HG02610 (cell line): ENCODE results near the gene AP1M1.

Experiments
- ATAC-seq: cut with Tn5 transposase; IDR thresholded peaks from one replicate; pipeline ENCODE4 v1.9.1; 2021; ENCODE audit warnings: mild to moderate bottlenecking, moderate library complexity; ENCODE audit not compliant: unreplicated experiment

AP1M1 gene

GRCh38 chr19:16207490-16208025, 9.8 kb downstream of the AP1M1 start:
- no peak for ATAC-seq

DNA sequence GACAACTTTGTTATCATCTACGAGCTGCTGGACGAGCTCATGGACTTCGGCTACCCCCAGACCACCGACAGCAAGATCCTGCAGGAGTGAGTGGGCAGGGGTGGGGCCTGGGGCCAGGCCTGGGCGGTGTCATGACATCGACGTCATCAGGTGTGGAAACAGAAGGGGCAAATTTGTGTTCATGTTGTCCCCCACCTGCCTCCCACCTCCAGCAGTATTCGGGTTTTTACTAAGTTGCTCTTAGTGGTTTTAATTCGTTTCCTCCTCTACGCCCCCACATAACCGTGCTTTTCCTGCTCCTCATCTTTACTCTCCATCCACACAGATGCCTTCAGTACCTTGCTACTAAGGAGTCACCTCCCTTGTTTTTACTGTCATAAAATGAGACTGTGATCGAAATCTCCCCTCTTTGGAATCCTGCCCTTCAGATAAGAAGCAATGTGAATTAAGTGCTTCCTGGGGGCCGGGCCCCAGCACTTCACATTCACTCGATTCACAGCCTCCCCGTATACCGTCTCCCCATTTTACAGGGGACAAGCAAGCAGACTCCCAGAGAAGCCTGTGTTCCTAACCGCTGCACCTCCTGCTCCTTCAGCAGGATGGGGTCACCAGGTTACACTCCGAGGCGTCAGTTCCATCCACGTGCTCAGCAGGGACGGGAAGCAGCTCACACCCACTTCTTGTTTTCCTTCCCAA, 10.5 kb downstream of the AP1M1 start:
- no peak for ATAC-seq

- no peak for ATAC-seq
Observed at GRCh38 chr19:16208847-16209665, 11.3 kb downstream of the AP1M1 start.

DNA sequence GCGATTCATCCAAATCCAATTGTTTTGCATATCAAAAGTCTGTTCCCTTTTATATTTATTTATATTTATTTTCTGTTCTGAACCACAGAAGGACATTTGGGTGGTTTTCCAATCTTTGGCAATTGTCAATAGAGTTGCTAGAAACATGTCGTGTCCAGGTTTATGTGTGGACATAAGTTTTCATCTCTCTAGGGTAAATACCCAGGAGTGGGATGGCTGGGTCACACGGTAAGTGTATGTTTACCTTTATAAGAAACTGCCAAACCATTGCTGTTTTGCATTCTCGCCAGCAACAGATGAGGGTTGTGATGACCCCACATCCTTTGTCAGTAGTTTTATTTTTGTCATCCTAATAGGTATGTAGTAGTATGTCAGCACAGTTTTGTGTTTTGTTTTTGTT, 12.5 kb downstream of the AP1M1 start:
- ATAC-seq, result no peak

DNA sequence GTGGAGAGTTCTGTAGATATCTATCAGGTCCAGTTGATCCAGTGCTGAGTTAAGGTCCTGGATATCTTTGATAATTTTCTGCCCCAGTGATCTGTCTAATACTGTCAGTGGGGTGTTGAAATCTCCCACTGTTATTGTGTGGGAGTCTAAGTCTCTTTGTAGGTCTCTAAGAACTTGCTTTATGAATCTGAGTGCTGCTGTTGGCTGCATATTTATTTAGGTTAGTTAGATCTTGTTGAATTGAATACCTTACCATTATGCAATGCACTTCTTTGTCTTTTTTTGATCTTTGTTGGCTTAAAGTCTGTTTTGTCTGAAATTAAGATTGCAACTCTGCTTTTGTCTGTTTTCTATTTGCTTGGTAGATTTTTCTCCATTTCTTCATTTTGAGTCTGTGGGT, 15.4 kb downstream of the AP1M1 start:
- ATAC-seq, result no peak

GRCh38 chr19:16216744-16217670, 19.3 kb downstream of the AP1M1 start:
- ATAC-seq, result no peak

GRCh38 chr19:16217716-16218451, 20.2 kb downstream of the AP1M1 start:
- no peak for ATAC-seq

DNA sequence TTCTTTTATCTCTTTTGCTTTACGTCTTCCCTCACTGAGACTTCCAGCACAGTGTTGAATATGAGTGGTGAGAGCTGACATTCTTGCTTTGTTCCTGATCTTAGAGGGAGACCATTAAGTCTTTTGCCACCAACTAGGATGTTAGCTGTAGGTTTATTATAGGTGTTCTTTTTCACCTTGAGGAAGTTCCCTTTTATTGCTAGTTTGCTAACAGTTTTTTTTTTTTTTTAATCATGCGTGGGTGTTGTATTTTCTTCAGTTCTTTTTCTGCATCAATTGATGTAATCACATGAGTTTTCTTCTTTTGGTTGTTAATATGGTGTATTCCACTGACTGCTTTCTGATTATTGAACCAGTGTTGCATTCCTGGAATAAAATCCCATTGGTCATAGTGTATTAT, 21.1 kb downstream of the AP1M1 start:
- no peak for ATAC-seq

GRCh38 chr19:16222806-16223205, 25.1 kb downstream of the AP1M1 start:
- no peak for ATAC-seq

DNA sequence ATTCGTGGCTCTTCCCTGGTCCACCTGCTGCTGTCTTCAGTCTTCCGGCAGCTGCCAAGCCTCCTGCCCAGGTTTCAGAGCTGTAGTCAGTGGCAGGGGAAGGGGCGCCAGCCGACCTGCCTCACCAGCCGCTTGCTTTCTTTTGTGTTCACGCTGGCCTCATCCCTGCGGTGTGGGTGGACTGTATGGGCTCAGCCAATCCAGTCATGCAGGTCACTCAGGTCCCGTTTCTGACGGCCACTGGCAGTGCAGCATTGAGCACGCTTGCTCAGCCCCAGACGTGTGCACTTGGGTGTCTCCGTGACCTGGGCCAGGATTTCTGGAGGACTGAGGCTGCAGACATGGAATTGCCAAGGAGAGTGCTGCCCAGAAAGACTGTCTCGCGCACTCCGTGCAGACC, 26.0 kb downstream of the AP1M1 start:
- no peak for ATAC-seq

DNA sequence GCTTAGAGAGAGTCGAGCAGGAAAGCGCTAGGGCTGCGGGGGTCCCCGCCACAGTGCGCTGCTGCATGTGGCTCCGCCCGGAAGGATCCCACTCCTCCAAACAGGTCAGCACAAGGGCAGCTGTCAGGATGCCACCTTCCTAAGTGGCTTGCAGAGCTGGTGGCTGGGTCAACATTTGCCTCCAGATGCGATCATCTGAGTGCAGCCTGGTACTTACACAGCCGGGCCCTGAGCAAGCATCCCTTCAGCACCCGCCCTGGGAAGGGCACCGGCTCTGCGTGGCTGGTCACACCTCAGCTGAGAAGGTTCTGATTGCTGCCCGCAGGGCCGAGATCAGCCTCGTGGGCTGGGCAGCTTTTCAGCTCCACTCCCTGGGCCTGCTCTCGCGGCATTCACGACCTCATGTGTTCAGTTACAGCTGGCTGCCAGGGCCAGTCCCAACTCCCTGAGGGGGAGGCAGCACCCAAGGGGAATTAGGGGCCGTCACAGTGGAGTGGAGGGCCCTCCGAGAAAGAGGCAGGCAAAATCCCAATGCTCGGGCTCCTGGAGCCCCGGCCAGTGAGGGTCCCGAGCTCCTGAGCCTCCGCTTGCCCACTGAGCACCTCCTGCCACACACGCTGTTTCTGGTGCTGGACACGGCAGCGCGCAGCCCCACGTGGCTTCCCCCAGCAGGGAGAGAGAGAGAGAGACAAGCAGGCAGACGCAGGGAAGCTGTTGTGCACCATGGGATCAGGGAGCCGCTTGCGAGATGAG, 26.8 kb downstream of the AP1M1 start:
- ATAC-seq, result no peak

DNA sequence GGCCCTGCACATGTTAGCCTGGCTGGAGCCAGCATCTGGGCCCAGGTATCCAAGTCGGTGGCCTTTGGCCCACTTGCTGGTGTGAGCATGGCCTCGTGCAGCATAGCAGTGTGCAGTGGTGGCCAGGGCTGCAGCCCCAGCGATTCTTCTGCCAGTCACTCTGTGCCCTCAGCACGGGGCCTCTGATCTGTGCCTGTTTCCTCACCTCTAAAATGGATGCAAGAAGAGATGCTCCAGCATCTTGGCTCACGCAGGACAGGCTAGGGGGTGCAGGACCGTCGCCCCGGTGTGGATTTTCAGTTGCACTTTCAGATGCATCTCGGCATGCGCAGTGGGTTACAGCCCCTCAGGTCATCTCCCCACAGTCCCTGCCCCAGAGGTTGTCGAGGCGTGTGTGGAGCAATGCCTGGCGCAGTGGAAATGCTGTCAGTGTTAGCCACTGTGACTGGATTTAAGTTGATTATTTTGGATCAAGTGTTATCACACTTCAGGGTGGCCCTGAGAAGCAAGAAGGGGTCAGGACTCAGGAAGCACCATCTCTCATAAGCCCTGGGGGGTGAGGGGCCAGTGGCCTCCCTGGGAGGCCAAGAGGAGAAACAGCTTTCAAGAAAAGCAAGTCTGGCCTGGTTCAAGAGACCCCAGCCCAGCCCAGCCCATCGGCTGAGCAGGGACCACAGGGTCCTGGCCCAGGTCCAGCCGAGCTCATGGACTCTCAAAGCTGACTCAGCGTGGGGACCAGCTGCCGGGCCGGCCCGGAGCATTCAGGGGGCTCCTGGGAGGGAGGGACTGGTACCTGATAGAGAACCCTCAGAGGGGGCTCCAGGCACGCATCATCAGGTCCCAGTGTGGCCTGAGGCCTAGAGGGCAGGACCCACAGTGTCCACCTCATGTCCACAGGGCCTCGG, 27.8 kb downstream of the AP1M1 start:
- no peak for ATAC-seq

GRCh38 chr19:16226184-16226591, 28.5 kb downstream of the AP1M1 start:
- ATAC-seq, result no peak

DNA sequence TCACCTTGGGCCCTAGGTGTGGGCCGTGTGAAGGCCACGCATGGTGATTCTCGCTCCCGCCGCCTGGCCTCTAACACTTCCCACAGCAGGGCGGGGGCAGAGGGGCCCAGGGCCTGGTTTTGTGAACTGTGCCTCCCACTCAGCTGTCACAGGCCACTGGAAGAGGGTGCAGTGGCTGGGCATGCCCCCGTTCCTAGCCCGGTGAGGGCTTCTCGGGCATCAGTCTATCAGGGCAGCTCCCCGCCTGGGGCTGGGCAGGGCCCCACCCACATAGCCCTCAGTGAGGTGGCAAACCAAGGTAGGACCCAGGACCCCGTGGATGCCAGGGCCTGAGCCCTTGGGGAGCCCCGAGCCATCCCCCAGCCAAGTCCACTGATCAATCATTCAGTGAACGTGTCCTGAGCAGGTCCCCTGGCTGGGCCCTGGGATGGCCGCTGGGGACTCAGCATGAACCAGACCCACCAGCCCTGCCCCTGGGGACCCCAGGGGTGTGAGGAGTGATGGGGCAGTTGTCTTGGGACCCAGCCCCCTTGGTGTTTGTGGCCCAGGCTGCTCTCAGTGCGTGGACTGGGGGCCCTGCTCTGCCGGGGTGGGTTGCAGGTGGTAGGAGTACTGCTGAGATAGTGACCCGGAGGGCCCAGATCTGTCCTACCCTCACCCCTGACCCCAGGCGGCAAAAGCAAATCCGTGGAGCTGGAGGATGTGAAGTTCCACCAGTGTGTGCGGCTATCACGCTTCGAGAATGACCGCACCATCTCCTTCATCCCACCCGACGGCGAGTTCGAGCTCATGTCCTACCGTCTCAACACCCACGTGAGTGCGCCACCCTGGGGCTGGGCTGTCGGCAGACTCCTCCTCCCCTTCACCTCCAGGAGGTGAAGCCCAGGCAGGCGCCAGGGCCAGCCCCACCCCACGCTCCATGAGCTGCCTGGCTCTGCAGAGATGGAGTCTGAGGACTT, 29.4 kb downstream of the AP1M1 start:
- ATAC-seq, result no peak

DNA sequence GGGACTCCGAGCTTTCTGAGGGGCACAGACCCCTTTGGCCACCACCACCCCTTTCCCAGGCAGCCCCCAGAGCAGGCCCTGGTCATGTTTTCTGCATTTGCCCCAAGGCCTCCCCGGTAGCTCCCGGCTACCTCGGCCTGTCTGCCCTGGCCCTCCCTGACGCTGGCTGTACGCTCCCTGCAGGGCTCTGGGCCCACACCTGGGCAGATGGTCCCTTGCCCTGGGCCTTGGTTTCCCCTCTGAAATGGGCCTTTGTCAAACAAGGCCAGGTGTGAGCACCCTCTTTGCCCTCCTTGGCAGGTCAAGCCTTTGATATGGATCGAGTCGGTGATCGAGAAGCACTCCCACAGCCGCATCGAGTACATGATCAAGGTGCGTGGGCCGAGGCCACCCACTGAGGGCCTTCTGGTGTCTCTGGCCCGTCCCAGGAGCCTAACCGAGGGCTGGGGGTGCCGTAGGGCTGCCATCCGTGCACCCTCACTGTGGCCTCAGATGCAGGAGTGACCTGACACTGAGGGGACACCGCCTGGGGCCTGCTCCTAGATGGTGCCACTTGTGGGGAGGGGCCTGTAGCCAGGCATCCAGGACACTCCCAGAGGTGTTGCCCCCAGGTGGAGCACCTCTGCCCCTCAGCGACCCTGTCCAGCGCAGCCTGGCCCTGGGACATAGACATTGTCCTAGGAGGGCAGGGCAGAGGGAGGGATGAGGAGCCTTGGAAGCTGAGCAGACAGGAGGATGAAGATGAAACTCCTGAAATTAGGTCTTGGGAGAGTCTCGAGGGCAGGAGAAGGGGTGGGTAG, 30.3 kb downstream of the AP1M1 start:
- no peak for ATAC-seq

DNA sequence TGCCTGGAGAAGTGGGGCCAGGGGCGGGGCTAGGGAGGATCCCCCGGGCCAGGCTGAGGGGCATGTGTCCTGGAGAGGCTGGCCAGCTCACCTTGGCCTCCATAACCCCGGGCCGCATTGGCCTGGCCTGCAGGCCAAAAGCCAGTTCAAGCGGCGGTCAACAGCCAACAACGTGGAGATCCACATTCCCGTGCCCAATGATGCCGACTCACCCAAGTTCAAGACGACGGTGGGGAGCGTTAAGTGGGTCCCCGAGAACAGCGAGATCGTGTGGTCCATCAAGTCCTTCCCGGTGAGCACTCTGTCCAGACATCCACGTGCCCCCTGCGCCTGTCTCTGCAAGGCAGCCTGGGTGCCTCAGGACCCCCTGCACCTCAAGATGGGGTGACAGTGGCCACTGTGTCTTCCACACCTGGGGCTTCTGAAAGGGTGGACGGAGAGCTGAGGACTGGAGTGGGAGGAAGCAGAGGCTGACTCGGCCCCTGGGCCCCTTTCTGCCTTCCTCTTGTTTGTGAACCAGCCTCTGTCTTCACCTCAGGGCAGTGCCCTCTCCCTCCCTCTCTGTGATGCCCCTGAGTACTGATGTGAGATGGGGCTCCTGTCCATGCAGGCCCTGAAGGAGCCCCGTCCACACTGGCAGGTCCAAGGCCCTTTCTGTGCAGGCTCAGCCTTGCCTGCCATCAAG, 31.1 kb downstream of the AP1M1 start:
- no peak for ATAC-seq
